GM19035 (cell line): ENCODE measurements around the gene RNF166.

Experiments used
- ATAC-seq: cut with Tn5 transposase; IDR thresholded peaks from one replicate; pipeline ENCODE4 v1.9.1; 2021; ENCODE audit not compliant: unreplicated experiment

RNF166 gene

GRCh38 chr16:88739139-88739976 lies 33.1 kb upstream of the RNF166 start:
- no peak for ATAC-seq

DNA sequence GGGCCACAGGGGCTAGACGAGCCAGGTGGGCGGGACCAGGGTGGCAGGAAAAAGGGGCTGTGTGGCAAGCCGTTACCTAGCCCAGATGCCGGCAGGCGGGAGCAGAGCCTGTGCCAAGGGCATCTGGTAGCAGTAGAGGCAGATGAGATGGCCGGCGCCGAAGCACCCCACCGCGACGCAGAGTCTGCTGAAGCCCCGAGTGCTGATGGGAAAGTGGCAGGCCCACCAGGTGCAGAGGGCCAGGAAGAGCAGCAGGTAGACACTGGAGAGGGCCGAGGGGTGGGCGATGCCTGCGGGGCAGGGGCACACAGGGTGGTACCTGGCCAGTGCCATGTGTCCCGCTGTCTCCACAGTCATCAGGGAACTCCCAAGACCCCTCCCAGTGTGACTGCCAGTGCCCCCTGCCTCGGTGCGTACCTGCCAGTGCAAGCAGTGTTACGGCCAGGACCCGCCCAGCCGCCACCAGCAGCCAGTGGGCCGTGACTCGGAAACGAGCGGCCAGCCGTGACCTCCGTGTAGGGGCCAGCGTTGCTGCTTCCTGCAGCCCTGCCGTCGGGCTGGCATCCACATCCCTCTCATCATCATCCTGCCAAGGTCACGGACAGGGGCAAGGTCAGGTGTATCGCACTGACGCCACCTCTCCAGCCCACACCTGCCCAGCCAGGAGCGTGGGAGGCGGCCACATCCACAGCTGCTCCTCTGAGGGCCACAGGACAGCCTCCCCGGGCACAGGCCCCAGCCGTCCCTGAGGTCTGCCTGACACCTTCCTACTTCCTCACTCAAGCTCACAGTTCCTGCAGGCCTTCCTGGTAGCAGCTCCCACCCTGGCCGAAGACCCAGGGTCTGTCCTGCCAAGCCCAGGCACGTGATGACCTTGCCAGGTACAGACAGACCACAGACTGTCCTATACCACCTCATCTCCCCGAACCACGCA lies 32.2 kb upstream of the RNF166 start:
- no peak for ATAC-seq

GRCh38 chr16:88737298-88738150 lies 31.3 kb upstream of the RNF166 start:
- ATAC-seq, result no peak

- ATAC-seq, result no peak
Measured at GRCh38 chr16:88736496-88736895, 30.3 kb upstream of the RNF166 start.

DNA sequence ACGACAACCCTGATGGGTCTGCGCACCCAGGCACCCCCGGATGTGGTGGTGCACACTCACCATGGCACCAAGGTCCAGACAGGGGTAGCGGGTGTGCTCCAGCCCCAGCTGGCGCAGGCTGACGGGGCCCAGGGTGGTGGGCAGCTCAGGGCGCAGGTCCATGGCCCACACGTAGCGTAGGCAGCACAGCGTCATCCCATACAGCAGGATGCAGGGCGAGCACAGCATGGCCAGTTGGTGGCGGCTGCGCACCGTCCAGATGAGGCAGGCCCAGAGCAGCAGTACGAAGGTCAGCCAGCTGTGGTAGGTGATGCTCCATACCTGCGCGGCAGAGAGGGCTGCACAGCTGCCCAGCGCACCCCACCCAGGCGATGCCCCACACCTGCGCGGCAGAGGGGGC lies 29.9 kb upstream of the RNF166 start:
- ATAC-seq, result no peak

DNA sequence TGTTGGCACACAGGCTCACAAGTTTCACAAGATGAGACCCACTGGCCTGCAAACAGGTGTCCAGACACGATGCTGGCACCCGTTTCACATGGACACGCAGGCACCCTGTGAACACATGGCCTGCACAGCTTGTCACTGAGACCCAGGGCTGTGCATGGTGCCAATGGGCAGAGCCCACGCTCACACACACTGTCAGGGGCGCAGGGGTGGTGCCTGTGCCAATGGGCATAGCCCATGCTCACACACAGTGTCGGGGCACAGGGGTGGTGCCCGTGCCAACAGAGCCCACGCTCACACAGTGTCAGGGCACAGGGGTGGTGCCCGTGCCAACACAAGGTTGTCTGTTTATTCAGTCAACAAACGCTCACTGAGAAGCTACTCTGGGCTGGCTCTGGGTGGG lies 29.4 kb upstream of the RNF166 start:
- no peak for ATAC-seq

DNA sequence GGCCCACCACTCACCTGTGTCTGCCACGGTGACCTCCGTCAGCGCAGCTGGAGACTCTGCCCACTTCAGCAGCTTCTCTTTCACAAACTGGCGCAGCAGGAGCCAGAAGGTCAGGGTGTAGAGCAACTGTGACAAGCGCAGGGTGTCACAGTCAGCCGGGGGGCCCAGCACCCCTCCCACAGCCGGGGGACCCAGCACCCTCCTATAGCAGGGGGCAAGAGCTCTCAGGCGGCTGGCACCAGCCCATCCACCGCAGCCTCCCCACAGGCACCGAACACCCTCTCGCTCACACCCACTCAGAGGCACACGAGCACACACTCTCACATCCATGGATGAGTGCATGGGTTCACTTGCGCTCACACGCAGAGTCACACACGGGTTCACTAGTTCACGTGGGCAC lies 28.9 kb upstream of the RNF166 start:
- ATAC-seq, result no peak

GRCh38 chr16:88734361-88734728 lies 28.1 kb upstream of the RNF166 start:
- ATAC-seq, result no peak

DNA sequence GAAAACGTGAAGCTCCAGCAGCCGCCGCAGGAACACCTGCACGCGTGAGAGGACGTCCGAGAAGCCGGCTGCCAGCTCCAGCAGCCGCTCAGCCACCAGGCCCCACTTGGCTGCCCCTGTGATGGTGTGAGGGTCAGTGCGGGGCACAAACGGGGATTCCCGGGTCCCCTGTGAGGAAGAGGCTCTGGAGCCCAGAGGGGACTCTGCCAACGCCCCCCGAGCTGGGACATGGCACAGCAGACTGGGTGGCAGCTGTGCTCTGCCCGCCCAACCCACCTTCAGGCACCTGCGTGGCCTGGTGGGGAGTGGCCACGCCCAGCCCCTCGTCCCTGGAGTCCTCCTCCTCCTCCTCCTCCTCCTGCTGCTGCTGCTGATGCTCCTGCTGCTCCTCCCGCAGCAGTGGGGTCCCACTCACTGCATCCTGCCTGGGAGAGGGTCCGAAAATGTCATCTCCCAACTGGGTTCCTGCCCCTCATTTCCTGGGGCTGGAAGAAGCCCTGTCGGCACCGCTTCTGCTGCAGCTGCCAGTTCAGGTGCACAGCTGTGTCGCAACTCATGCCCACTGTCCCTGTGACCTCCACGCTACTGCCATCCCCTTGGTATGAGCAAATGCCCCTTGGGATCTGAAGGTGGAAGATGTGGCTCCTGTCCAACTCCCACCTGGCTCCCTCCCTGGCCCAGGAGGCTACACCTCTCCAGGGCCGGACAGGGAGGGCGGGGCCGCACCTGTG lies 27.6 kb upstream of the RNF166 start:
- ATAC-seq, result no peak

DNA sequence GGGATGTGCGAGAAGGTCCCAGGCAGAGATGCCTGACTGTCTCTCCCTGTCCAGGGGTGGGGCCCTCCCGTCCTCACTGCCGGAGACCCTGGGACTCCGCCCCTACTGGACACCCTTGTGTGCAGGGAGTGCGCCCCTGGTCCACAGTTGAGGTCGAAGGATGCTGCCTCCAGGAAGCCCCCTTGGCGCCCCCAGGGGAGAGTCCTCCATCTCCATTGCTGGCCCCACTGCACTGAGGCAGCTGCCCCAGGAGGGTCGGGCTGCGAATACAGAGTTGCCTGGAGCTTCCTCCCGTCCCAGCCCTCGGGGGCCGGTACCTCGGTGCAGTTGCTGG lies 26.7 kb upstream of the RNF166 start:
- no peak for ATAC-seq

DNA sequence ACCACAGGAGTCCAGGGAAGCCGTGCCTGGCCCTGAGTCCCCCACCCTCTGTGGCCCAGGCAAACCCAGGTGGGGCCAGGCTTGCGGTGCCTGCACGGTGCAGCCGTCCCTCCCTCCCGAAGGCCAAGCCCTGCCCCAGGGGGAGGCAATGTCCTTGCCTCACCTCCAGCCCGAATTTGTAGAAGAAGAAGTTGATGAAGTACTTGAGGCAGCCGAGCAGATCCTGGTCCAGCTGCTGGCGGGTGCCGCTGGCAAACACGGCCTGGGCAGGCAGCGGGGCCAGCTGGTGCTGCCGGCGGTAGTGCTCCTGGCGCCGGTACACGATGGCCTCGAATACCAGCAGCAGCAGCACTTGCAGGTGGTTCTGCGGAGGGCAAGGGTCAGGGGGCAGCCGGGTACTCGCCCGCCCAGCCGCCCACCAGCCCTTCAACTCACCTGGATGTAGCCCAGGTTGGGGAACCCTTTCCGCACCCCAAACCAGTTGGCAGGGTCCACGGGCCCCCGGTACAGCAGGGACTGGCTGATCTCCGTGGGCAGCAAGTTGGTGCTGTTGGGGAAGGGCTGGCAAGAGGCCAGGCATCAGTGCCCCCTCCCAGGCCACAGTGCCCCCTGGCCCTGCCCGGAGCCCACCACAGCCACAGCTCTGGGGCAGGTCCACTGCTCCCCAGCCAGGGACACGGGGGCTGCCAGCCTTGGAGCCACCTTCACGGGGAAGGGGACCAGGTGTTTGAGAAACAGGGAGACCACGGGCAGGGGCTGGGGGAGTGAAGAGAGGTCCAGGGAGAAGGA lies 26.2 kb upstream of the RNF166 start:
- no peak for ATAC-seq

DNA sequence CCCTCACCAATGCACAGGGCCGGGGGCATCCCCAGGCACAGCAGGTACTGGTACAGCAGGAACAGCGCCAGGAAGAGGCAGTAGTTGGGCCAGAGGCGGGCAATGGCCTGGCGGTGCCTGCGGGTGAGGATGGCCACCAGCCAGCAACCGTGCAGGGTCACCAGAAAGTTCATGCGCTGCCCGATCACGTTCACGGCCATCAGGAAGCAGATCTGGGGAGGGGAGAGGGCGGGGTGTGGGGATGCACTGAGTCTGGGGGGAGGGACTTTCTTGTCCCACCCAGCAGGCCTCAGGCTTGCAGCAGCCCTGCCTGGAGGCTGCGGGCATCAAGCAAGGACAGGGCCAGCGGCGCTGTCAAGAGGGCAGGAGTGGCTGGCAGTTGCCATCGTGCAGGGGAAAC lies 25.5 kb upstream of the RNF166 start:
- no peak for ATAC-seq

DNA sequence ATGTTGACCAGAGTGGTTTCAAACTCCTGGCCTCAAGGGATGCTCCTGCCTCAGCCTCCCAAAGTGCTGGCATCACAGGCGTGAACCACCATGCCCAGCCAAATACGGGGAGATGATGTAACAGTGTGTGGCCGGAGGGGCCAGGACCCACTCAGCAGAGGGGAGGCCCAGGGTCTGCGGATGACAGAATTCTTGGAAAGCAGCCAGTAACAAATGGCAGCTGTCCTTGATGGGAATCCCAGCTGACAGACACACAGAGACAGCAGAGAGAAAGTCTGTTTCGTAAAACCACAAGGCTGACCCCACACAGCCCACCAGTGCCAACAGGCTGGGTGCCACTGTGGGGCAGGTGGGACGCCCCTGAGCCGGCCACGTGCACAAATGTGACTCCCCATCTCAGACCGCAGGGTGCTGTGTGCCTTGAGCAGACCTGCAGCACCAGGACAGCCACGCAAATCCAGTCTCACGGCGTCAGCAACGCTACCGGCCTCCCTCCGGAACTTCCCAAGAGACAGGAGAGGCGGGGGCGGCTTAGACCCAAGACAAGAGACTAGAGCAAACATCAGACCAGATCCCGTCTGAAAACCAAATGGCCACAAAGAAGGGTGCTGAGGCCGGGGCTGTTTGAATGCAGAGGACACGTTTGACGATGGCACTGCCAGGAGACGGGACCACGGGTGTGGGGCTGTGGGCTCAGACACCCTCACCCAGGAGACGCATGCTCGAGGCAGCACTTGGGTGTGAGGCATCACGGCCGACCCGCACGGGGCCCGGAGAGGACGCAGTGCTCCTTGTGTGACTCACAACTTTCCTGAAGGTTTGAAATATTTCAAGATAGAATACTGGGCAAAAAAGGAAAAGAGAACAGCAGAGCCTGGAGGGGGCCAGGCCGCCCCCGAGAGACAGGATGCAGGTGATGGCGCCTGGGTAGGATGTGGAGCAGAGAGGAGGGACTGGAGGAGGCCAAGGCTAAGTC lies 24.7 kb upstream of the RNF166 start:
- no peak for ATAC-seq

DNA sequence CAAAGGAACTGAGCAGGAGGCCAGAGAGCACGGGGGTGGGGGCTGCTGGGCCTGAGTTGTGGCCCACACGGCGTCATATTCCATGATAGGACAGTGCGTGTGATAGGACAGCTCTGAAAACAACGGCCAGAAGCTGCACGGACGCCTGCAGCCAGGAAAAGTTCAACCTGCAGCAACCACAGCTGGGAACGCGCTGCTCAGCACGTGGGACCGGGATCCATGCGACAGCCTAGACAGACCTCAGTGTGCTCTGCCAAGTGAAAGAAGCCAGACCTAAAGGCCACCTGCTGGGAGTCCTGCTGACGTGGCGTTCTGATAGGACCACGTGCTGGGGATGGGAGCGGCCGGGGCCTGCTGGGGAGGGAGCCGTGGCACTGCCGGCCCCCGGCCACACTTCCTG lies 21.7 kb upstream of the RNF166 start:
- ATAC-seq, result no peak

DNA sequence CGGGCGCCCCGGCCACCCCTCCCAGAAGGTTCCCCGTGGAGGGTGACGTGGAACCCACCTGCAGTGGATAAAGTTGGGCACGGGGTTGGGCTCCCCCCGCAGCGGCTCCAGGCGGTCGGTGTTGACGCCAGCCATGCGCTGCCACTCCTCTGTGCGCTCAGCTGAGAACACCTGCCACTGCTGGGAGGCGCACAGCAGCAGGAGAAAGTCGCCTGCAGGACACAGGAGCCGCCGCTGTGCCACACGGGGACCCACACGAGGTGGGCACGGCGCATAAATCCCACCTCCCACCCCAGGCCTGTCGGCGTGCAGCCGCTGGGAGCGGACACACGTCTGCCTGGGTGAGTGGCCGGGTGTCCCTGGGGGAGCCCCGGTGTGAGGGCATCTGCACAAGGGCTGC lies 20.8 kb upstream of the RNF166 start:
- ATAC-seq, result no peak

- no peak for ATAC-seq
Measured at GRCh38 chr16:88726408-88726749, 20.2 kb upstream of the RNF166 start.

GRCh38 chr16:88725609-88726407 lies 19.6 kb upstream of the RNF166 start:
- no peak for ATAC-seq
